ENCODE results near the gene MEX3C.

MEX3C gene

DNA sequence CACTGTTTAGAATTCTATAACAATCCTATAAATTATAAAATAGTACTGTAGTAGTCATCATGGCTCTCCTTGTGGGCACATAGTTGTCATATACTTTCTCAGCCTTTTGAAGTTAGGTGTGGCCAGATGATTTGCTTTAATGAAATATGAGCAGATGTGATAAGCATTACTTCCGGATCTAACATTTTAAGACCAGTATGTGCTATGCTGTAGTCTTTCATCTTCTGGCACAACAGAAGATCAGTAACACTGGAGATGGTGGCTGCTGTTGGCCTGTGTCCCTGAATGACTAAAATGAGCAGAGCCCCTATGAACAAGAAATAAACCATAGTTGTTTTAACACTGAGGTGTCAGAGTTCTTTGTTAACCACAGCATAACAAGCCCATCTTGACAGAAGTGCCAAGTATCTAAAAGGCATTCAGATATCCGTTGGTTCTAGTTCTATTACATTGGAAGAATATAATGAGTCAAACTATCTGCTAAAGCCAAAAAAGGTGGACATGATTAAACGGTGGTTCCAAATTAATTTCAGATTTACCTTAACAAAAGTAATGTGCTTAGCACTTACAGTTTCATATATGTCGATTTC is 6.3 kb downstream of the MEX3C start:
- DNase-seq = no peak

DNA sequence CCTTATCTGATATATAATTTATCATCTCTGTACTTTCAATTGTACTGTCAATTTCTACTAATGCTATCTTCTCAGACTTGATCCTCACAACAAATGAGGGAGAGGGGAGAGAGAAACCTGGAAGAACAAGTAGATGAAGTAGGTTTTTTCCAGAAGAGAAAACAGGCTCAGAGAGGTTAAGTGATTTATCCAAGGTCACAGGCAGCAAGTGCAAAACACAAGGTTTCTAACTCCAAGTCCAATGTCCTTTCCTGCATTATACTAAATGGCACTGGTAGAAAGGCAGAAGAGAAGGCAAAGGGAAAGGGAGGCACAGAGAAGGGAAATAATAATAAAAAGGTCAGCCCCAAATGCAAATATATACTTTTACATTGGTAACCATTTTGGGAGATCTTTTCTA is 7.5 kb downstream of the MEX3C start:
- DNase-seq = no peak

DNA sequence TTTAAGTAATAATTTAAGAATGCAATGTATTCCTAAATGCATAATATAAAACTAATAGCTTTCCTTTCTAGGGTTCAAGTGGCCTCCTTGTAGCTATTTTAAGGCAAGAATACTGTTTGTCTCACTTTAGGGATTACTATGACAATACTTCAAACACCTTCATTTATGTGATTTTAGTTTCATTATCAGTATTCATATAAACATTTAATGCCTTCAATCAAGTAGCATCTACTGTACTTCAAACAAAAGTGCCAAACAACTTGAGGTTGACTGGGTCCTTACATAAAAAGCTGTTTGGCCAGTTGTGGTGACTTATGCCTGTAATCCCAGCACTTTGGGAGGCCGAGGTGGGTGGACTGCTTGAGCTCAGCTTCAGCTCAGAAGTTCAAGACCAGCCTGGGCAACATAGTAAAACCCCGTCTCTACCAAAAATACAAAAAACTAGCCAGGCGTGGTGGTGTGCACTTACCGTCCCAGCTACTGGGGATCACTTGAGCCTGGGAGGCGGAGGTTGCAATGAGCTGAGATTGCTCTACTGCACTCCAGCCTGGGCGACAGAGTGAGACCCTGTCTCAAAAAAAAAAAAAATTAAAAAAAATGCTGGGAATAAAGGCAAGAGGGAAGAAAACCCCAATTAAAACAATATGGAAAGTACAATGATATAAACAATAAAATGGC is 9.3 kb downstream of the MEX3C start:
- no peak for DNase-seq

DNA sequence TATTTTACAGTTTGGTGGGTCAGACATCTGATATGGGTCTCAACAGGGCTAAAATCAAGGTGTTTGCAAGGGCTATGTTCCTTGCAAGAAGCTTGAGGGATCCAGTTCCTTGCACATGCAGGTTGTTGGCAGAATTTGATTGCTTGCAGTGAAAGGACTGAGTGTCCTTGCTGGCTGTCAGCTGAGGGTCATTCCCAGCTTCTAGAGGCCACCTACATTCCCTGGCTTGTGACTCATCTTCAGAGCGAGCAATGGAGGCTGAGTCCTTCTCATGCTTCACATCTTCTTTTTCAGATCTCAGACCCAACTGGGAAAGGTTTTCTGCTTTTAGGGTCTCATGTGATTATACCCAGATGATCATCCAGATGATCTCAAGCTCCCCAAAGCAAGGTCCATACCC is 12.4 kb downstream of the MEX3C start:
- DNase-seq = no peak

DNA sequence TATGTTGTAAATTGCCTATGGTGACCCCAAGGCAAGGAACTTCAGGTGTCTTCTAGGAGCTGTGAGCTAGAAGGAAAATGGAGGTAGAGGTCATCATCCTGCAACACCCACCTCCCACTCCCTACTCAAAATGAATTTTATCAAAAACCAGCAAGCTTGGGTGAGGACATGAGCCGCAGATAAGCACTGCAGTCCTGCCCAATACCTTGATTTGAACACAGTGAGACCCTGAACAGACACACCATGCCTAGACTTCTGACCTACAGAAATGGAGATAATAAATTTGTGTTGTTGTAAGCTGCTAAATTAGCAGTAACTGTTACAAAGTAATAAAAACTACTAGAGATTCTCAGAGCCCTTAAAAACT is 13.4 kb downstream of the MEX3C start:
- DNase-seq = no peak

DNA sequence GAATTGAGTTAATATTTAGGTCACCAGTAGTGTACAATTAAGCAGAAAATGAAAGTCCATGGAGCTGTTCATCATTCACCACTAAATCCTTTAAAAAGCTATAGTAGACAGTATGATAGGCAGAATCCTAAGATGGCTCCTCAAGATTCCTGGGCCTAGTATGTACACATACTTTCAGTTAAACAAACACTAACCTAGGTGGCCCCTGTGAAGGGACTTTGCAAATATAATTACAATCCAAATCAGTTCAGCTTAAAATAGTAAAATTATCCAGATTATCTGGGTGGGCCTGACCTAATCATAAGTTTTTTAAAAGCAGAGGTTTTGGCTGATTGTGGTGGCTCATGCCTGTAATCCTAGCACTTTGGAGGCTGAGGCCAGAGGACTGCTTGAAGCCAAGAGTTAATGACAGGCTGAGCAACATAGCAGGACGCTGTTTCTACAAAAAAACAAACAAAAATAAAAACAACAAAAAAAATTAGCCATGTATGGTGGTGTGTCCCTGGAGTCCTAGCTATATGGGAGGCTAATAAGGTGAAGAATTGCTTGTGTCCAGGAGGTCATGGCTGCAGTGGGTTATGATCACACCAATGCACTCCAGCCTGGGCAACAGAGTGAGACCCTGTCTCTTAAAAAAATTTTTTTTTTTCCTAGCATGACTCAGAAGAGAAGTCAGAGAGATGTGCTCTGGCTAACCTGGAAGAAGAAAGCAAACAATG is 13.9 kb downstream of the MEX3C start:
- DNase-seq = no peak

DNA sequence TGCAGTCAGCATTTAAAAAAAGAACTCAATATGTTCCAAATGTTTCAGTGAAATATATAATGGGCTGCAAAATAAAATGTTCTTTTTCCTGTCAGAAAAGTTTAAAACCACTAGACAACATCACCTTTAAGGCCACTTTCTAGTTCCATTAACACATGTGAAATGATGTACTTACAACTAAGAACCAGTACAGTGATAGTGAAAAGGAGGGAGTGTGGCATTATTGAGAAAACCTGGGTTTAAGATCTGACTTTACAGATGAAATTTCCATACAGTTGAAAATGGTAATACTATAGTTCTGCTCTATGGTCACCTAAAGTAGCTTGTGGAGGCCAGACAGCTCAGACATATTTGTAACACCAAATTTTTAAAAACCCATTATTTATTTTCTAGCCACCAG is 14.7 kb downstream of the MEX3C start:
- no peak for DNase-seq

DNA sequence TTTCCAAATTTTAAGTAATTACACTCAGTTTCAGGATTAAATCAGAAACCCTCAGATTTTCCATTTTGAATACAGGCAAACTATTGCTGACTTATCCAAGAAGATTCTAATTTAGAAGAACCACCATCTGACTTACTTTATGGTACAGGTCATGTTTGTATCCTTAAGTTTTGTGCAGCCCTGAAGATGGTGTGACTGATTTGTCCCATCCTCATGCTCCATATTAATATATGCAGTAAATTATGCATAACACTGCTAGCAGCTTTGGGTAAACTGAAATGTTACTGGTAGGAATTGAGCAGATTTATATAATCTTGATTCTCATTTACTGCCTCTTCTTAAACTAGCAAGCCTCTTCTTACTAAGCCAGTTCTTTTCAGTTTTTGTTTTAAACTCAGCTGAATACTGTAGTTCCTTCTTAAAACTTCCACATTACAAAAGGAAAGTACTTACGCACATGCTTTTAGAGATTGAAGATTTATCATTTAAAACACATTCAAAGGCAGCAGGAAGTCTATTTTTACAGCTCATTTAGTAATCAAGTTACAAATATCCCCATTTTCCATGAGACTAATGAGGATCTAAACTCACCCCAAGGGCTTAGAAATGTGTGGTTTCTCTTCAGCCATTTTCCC is 25.7 kb downstream of the MEX3C start:
- no peak for DNase-seq

DNA sequence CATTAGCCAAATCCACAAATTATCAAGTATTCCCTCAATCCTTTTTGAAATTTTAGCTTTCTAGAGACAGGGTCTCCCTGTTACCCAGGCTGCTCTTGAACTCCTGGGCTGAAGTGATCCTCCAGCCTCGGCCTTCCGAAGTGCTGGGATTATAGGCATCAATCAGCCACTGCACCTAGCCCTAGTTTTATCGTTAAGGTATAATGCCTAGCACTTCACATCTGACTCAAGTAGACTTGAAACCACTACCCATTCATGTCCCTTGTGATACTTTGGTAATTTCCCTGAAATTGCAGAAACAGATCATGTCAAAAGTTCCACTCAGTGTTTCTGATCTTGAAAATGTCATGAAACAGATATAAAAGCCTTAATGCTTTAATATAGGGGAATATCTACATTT is 26.3 kb downstream of the MEX3C start:
- DNase-seq = no peak

DNA sequence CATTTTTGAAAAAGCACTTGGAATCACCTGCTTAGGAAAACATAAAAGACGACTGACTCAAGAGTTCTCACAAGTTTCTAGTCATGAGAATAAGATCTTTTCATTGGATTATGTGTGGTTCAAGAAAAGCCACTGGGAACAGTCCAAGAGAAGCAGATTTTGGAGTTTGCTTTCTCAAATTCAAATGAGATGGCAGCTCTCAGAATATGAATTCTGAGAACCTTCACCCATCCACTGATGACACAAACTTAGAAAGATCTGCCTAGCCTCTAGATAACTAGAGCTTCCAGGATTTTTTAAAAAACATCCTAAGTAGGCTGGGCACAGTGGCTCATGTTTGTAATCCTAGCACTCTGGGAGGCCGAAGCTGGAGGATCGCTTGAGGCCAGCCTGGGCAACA is 26.8 kb downstream of the MEX3C start:
- no peak for DNase-seq

DNA sequence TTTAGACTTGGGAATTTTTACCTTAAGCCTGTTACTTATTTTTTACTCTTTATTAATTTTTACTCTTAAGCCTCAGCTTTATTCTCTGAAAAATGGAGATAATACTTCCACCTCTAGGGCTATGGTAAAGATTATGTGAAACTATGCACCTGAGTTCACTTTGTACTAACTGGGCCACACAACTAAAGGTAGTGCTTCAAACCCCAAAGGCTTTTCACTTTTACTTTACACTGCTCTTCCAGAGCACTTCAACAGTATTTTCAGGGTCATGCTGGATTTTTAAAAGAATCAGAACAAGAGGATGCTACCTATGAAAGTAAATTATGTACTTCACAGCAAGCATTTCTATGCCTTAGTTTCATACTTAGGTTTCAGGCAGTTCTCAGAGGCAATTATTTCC is 27.8 kb downstream of the MEX3C start:
- no peak for DNase-seq

DNA sequence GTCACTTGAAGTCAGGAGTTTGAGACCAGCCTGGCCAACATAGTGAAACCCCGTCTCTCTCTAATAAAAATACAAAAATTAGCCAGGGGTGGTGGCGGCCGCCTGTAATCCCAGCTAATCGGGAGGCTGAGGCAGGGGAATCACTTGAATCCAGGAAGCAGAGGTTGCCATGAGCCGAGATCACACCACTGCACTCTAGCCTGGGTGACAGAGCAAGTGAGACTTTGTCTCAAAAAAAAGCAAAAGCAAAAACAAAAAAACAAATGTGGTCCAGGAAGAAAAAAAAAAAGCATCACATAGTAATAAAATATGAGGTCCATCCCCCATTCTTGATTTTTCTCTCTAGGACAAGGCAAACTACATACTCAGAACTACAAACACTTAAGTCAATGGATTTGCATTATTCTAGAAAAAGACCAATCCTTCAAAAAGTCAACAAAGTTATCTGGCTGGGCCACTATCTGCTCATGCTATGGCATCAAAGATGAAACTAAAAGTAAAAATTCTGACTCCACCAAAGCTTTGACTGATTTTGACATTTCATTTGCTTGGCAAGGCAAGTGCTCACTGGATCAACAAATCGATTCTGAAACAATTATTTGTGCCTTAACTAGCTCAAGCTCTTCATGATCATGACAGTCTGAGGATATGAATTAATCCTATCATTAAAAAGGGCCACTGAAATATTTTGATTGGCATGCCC is 28.4 kb downstream of the MEX3C start:
- DNase-seq = no peak

DNA sequence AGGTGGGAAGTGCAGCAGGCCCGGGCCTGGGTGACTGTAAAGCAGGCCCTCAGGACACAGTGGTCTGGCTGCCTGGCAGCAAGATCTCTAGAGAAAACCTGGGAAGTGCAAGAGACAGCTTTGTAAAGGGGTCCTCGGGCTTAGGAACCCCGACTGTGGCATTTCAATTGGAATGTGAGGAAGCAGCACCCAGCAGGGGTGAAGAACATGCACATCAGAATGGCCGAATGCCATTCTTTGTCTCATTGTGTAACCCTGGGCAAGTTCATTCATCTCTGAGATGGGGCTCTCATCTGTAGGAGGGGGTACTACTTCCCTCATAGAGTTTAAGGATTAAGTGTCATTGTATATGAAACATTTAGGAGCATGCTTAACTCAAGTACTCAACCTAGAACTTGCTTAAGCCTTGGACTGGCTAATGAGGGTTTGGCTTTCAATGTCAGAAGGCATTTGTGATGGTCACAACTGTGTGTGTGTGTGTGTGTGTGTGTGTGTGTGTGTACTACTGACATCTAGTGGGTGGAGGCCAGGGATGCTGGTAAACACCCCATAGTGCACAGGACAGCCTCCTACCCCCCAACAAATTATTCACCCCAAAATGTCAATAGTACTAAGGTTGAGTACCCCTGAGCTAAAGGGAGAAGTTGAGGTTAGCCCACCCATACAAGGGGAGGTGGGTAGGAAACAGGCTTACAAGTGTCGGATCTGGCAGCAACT is 29.3 kb downstream of the MEX3C start:
- DNase-seq = no peak

DNA sequence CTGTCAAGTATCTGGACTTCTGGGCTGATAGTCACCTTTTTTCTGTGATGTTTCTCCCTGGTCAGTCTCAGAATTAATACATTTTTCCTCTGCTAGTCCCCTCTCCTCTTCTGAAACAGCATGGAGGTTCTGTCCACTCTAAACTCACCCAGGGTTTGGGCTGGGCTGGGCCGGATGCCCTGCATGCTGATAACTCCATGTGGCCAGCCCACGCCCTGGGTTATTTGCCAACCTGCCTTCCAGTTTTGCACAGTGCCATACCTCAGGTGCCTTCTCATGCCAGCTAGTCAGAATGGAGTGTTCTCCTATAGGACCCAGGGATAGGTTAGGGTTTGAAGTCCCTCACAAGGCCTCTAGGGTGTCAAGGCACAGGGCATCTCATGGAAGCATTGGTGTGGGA is 32.2 kb downstream of the MEX3C start:
- no peak for DNase-seq

DNA sequence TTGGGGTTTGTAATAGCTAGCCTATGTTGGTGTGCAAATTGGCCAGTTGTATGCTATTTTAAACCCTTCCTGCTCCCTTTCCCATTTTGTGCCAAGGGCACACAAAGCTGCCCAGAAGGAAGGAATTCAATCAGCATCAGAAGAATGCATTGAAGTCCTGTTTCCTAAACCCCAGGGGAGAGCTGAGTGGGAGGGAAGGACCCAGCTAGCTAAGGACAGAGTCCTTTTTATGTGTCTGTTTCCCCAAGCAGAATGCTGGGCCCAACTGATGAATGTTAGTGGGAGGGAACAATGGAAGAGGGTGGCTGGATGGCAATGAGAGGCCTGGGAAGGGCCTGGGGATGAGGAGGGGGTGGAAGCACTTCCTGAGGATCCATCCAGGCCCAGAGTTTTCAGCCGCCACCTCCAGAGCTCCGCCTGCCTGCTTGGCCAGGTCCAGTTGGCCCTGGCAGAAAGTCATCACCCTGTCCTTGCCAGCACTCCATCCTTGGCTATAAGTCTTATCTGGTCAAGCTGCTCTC is 32.7 kb downstream of the MEX3C start:
- no peak for DNase-seq

DNA sequence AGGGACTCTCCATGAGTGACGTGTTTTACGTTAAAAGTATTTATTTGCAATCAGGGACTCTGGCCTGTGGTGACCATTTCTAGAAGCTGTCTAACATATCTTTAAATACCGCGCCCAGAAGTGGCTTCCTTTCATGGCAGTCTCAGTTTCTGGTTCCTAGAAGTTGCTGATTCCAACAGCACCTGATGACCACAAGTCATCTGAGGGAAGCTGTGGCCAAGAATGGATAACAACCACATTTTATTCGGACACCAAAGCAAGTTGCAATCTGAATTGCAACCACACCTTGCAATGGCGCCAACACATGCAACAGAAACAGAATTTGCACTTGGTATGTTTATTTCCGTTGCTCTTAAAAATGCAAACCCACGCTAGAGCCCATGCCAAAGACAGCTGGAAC is 33.1 kb downstream of the MEX3C start:
- DNase-seq = no peak

DNA sequence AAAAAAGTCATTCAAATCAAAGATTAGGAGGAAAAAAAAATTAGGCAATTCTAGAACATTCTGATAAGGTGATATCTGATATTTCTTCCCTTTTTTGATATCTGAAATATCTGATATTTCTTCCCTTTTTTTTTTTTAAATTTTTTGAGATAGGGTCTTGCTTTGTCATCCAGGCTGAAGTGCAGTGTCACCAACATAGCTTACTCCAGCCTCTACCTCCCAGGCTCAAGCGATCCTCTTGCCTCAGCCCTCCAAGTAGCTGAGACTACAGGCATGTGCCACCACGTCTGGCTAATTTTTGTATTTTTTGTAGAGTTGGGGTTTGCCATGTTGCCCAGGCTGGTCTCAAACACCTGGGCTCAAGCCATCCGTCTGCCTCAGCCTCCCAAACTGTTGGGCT is 33.9 kb downstream of the MEX3C start:
- no peak for DNase-seq

DNA sequence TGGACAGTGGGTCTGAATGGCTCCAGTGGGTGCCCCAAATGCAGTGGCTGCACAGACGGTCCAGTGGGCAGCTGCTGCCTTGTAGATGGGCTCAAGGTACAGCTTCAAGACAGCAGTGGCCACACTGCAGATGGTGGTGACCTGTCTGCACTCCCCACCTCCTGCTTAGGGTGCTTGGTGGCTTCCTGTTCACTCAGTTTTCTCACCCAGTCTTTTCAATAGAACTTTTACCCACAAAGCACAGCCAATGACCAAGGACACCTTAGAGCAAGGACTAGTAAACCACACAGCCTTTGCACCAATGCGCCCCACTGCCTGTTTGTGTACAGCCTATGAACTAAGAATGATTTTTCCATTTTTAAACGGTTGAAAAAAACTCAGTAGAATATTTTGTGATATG is 34.9 kb downstream of the MEX3C start:
- no peak for DNase-seq

DNA sequence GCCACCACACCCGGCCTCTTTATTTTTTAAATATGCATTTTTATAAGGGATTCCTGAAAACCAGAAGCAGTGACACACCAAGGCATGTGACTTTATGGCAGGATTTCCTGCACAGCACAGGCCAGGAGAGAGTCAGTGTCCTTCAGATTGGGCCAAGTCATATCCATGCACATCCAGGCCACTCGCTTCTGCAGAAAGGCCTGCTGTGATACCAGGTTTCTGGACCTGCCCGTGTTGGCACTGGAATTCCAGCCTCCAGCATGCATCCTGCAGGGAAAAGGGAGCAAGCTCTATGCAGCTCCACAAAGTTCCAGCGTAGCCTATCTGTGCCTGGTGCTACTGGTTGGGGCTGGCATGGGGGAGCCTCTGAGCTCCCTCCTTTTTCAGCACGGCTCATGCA is 36.8 kb downstream of the MEX3C start:
- DNase-seq = no peak

DNA sequence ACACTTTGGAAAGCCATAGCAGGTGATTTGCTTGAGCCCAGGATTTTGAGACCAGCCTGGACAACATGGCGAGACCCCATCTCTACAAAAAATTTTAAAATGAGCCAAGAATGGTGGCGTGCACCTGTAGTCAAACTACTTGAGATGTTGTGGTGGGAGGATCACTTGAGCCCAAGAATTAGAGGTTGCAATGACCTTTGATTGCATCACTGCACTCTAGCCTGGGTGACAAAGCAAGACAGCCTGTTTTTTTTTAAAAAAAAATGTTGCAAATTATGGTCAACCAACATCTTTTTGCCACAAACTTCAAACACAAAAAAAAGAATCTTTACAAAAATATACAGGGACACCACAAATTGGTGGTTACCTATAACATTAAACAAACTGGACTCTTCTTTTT is 40.3 kb downstream of the MEX3C start:
- no peak for DNase-seq

DNA sequence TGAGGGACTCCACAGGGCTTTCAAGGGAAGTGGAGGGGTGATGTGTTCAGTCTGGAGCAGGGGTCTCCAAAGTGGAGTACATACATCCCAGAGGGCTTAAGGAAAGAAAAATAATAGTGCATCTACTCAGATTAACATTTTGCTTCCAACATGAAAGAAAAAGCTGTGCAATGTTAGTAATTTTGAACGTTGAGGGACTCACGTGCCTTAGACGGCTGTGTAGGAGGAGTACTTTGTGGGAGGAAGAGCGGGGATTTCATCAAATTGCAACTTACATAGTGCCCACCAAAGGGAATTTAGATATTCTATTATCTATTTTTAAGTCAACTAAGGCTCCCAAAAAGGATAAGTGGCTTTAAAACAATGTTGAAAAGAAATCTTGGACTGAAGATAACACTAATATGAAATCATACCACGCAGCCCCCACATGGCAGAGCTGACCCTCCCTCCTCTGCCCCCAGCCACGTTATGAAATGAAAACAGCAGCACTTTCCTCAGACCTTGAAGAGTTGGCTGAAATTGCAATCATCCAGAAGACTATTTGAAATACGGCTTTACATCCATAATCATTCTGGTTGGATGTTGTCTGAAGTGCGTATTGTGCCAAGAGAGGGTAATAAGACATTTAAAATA is 42.9 kb downstream of the MEX3C start:
- no peak for DNase-seq

All from NCI-H1105 treated with DMSO at 0.1 percent for 48 hours (cell line).